ENCODE measurements around the gene SLC44A3. TPM values are rescaled to one million over a fixed set of nuclear protein-coding genes. Genes with fewer than 3 reads are reported as not detected.

SLC44A3 gene
- total RNA-seq, 4 donors from 2014 or later: 4.0 to 6.7 (median 5.4) TPM

DNA sequence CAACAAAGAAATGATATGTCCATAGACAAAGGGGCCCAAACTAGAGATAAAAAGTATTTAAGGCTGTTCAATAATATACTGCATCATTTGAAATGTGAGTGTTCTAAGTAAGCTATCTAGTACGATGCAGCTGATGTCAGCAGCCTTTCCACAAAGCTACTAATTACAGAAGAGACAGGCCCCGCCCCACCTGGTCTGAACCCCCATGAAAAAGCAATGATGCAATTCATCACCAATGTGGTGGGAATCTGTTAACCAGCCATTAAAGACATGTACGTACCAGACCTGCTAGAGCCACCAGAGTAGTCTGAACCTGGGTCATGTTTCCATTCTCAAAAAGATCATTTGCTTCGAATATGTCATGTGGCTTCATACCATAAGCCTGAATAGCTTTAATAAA is 81.7 kb downstream of the SLC44A3 start:
- no peak overlapping the region for H3K4me3 ChIP-seq (replicated peaks in 1 of 3)
- intact Hi-C loops (cut with DNase I): no loop called here
- TF ChIP-seq CTCF (IDR thresholded peaks at IDR 0.05) (no peak), POLR2A (IDR thresholded peaks at IDR 0.05) (no peak)
- no peaks in the 10 kb centered on the region for H3K9me3 ChIP-seq
- no peak for DNase-seq
- WGBS, 2 donors: 82 to 86% methylated on average over 4 of the region's 4 CpGs
- H3K27ac ChIP-seq: peak overlapping the region in 1 of 3 donors; percentile 0
- H3K4me1 ChIP-seq: peaks cover 45 to 64% of the 10 kb centered on the region in 2 donors
- H3K27me3 ChIP-seq: no peaks in the 10 kb centered on the region
- peaks cover 3% of the 10 kb centered on the region in 2 donors for H3K36me3 ChIP-seq

DNA sequence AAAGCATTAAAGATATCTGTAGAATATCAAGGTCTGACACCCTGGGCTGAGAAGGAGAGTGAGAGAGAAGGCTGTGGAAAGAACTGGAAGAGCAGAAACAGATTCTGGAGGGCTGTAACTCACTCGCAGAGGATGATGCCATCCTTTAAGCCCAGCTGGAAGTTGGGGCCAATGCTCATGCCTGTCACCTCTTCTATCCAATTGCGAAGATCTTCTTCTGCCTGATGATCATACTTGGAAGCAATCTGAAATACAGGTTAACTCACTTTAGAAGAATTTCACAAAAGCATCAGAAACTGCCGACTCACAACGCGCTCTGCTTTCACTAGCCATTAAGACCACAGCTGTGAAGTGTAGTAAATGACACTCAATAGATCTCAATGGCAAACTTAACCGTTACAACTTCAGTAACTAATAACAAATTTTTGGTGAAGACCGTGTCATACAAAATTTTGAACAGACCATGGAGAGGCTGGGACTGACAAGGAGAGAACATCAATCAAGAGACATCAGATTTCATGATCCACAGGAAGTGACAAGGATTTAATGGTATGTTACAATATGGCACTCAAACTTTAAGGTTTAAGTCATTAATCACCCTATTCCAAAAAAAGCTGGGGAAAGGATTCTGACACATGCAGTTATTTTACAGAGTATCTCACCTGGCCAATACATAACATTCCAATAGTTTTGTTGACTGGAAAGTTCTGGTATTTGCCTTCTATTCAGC is 83.3 kb downstream of the SLC44A3 start:
- Histone ChIP-seq H3K36me3 (peaks cover 0 to 2% of the 10 kb centered on the region in 2 donors), H3K9me3 (no peaks in the 10 kb centered on the region), H3K27me3 (no peaks in the 10 kb centered on the region), H3K4me1 (peaks cover 45 to 69% of the 10 kb centered on the region in 2 donors), H3K27ac (peak overlapping the region in 2 of 3 donors; percentile 67 to 74), H3K4me3 (replicated peaks in 1 of 3) (no peak overlapping the region)
- intact Hi-C loops (cut with DNase I): no loop called here
- 81 to 86% methylated on average over 7 of the region's 7 CpGs for whole genome bisulfite sequencing, 2 donors
- no peak for DNase-seq
- TF ChIP-seq CTCF (IDR thresholded peaks at IDR 0.05) (no peak), POLR2A (IDR thresholded peaks at IDR 0.05) (no peak)

- Histone ChIP-seq H3K27me3 (no peaks in the 10 kb centered on the region), H3K36me3 (no peaks in the 10 kb centered on the region), H3K27ac (peak overlapping the region; percentile 50 to 74 (median 60)), H3K4me1 (peaks cover 42 to 70% of the 10 kb centered on the region in 2 donors), H3K4me3 (replicated peaks in 1 of 3) (no peak overlapping the region), H3K9me3 (no peaks in the 10 kb centered on the region)
- TF ChIP-seq POLR2A (IDR thresholded peaks at IDR 0.05) (no peak), CTCF (IDR thresholded peaks at IDR 0.05) (no peak)
- WGBS, 2 donors: 55 to 60% methylated on average over 4 of the region's 4 CpGs
- intact Hi-C loops (cut with DNase I): no loop called here
- DNase-seq: peak; percentile 52 to 69
Measured at GRCh38 chr1:94905207-94905606, 85.0 kb downstream of the SLC44A3 start.

DNA sequence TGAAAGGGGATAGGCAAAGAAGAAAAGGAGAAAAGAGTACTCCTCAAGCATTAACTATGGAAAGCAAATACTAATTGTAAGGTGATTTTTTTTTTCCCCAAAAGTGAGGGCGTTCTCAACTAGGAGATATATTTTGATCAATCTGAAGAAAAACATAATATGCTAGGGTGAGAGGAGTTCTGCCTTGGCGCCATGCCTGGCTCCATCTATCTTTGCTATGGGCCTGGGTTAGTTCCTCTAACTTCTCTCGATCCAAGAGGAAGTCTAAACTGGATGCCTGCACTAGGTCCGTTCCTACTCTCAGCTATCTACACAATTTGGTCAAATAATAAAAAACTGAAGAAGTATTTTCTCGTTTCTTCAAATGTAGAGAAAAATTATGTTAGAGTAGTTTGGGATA is 86.2 kb downstream of the SLC44A3 start:
- H3K4me1 ChIP-seq: peaks cover 45 to 65% of the 10 kb centered on the region in 2 donors
- peak overlapping the region in 2 of 3 donors; percentile 50 to 74 for H3K27ac ChIP-seq
- DNase-seq: no peak
- no peak overlapping the region for H3K4me3 ChIP-seq (replicated peaks in 1 of 3)
- WGBS, 2 donors: 74 to 83% methylated on average over 5 of the region's 5 CpGs
- no peaks in the 10 kb centered on the region for H3K9me3 ChIP-seq
- H3K27me3 ChIP-seq: no peaks in the 10 kb centered on the region
- no peaks in the 10 kb centered on the region for H3K36me3 ChIP-seq
- TF ChIP-seq CTCF (IDR thresholded peaks at IDR 0.05) (no peak), POLR2A (IDR thresholded peaks at IDR 0.05) (no peak)
- intact Hi-C loops (cut with DNase I): no loop called here

DNA sequence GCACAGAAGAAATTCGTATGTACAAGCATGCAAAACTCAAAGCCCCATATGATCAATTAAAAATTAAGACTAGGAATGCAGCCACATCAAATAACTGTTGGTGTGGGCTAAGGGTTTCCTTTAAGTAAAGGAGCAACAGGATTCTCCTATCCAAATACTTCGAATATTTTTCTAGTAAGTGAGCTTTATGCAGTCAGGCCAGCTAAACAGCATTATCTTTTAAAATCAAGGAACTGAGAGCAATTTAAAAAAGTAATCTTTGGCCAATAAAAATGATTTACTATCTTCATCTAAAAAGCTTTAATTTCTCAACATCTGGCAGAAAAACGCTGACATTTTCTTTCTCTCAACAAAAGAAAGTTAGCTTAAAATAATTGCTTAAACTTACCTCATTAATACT is 87.0 kb downstream of the SLC44A3 start:
- no peak for DNase-seq
- TF ChIP-seq POLR2A (IDR thresholded peaks at IDR 0.05) (no peak), CTCF (IDR thresholded peaks at IDR 0.05) (no peak)
- H3K9me3 ChIP-seq: no peaks in the 10 kb centered on the region
- peaks cover 46 to 58% of the 10 kb centered on the region in 2 donors for H3K4me1 ChIP-seq
- H3K4me3 ChIP-seq (replicated peaks in 1 of 3): no peak overlapping the region
- H3K36me3 ChIP-seq: no peaks in the 10 kb centered on the region
- intact Hi-C loops (cut with DNase I): no loop called here
- 67% methylated on average over 3 of the region's 3 CpGs for WGBS, 2 donors
- H3K27ac ChIP-seq: no peak overlapping the region
- H3K27me3 ChIP-seq: no peaks in the 10 kb centered on the region
